Erythroblast (primary cell): ENCODE data around the gene FGFBP1.

Source experiments
- DNase-seq, 2 experiments: peaks; one replicate each; lab custom pipeline; 2025; lab: John Stamatoyannopoulos, UW
- GATA1 ChIP-seq: IDR thresholded peaks from 2 replicates; pipeline ENCODE4 v1.6.1; 2011; ENCODE audit warnings: low read depth, mild to moderate bottlenecking, control low read depth, low read length, moderate library complexity
- POLR2A ChIP-seq: IDR thresholded peaks from 2 replicates; pipeline ENCODE4 v1.6.1; 2011; ENCODE audit warnings: mild to moderate bottlenecking, low read length

FGFBP1 gene

DNA sequence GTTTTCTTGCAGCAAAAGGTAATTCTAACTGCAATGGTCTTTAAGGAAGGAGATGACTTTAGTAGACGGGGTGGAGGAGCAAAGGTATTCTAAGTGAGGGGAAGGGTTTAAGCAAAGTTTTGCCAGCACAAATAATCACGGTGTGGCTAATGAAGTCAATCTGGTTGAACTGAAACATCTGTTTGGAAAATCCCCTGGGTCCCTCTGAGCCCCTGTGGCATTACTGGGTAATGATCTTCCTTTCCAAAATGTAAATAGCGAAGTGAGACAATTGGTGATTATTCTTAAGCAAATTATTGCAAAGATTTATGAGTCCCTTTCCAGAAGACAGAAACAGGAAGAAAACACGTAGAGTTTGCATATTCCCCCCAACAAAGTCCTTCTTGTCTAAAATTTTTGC lies 47.2 kb downstream of the FGFBP1 start:
- no peak for DNase-seq
- no peak for TF ChIP-seq POLR2A
- no peak for TF ChIP-seq GATA1

- TF ChIP-seq GATA1: no peak
- no peak for TF ChIP-seq POLR2A
- DNase-seq: no peak
These were observed 48.2 kb downstream of the FGFBP1 start for GRCh38 chr4:15890246-15890829.

GRCh38 chr4:15888515-15888914 lies 50.0 kb downstream of the FGFBP1 start:
- no peak for TF ChIP-seq POLR2A
- TF ChIP-seq GATA1: no peak
- DNase-seq: no peak
